IMR-90 (cell line): ENCODE measurements around the gene LMO2. TPM values are rescaled to one million over a fixed set of nuclear protein-coding genes. Genes with fewer than 3 reads are reported as not detected.

ENCODE experiments used
- ATAC-seq: fragments of 200-7000 bp; cut with Tn5 transposase; 2 replicates; pipeline ENCODE4 v1.9.1; 2020; ENCODE audit warnings: low read depth, mild to moderate bottlenecking, moderate library complexity
- BruUV-seq: library from RNA; stranded (reverse); fragments of 400-500 nt; replicated peaks from 2 replicates; lab custom pipeline; 2021; lab: Mats Ljungman, UMichigan
- CTCF ChIA-PET: fragments of 300-600 bp; formaldehyde crosslinking; extraction: SDS; loops from one replicate; lab custom pipeline; 2021; ENCODE audit warnings: antibody characterized with exemption; lab: Yijun Ruan, JAX
- POLR2A ChIA-PET: fragments of 300-600 bp; sonication (Branson Sonifier 250); formaldehyde crosslinking; loops from one replicate; lab custom pipeline; 2022; ENCODE audit warnings: antibody characterized with exemption; ENCODE audit not compliant: unreplicated experiment; lab: Charles Lee
- DNase-seq: peaks from one replicate; pipeline ENCODE4 v3.0.0; 2013
- H2AFZ ChIP-seq: replicated peaks from 2 replicates; pipeline ENCODE3; 2013; ENCODE audit warnings: low read length, mild to moderate bottlenecking; ENCODE audit not compliant: poor library complexity
- H2AK5ac ChIP-seq: 2 replicates; pipeline ENCODE4 v1.6.1; 2013; ENCODE audit warnings: low read depth, low read length, inconsistent platforms
- H2AK9ac ChIP-seq: replicated peaks from 2 replicates; pipeline ENCODE3; 2013; ENCODE audit warnings: mild to moderate bottlenecking, low read depth, low read length, moderate library complexity; ENCODE audit not compliant: poor library complexity
- H2BK120ac ChIP-seq: 2 replicates; pipeline ENCODE4 v1.6.1; 2013; ENCODE audit warnings: low read depth, low read length, inconsistent platforms
- H2BK15ac ChIP-seq: 3 replicates; pipeline ENCODE4 v1.6.1; 2013; ENCODE audit warnings: low read depth, low read length, inconsistent platforms
- H2BK20ac ChIP-seq: 2 replicates; pipeline ENCODE4 v1.6.1; 2013; ENCODE audit warnings: low read depth, mild to moderate bottlenecking, inconsistent platforms, low read length, moderate library complexity
- H2BK5ac ChIP-seq: 2 replicates; pipeline ENCODE4 v1.6.1; 2013; ENCODE audit warnings: mild to moderate bottlenecking, low read depth, low read length, inconsistent platforms; ENCODE audit not compliant: poor library complexity, severe bottlenecking
- H3K14ac ChIP-seq: replicated peaks from 2 replicates; pipeline ENCODE4 v1.6.1; 2013; ENCODE audit warnings: low read depth, low read length, inconsistent platforms
- H3K18ac ChIP-seq: 2 replicates; pipeline ENCODE4 v1.6.1; 2013; ENCODE audit warnings: low read depth, low read length, control low read depth
- H3K23ac ChIP-seq: 2 replicates; pipeline ENCODE4 v1.6.1; 2013; ENCODE audit warnings: low read depth, low read length, inconsistent platforms
- H3K27ac ChIP-seq: 2 replicates; pipeline ENCODE4 v1.5.1; 2013; ENCODE audit warnings: mild to moderate bottlenecking, control low read depth, low read length; ENCODE audit not compliant: insufficient read depth
- H3K27me3 ChIP-seq: 2 replicates; pipeline ENCODE4 v1.6.1; 2013; ENCODE audit warnings: low read length; ENCODE audit not compliant: control insufficient read depth, insufficient read depth
- H3K36me3 ChIP-seq: 2 replicates; pipeline ENCODE4 v1.6.1; 2013; ENCODE audit warnings: low read length, mixed read lengths; ENCODE audit not compliant: control insufficient read depth, insufficient read depth
- H3K4ac ChIP-seq: 2 replicates; pipeline ENCODE4 v1.6.1; 2013; ENCODE audit warnings: low read depth, low read length, inconsistent platforms
- H3K4me1 ChIP-seq: 2 replicates; pipeline ENCODE4 v1.6.1; 2013; ENCODE audit warnings: low read length, mixed read lengths; ENCODE audit not compliant: control insufficient read depth, insufficient read depth
- H3K4me2 ChIP-seq: 2 replicates; pipeline ENCODE4 v1.6.1; 2013; ENCODE audit warnings: low read depth, mild to moderate bottlenecking, control low read depth, low read length, moderate library complexity
- H3K4me3 ChIP-seq: 2 replicates; pipeline ENCODE4 v1.5.1; 2013; ENCODE audit warnings: low read depth, mild to moderate bottlenecking, control low read depth, low read length, moderate library complexity; ENCODE audit not compliant: insufficient read depth
- H3K56ac ChIP-seq: 2 replicates; pipeline ENCODE4 v1.6.1; 2013; ENCODE audit warnings: low read length, inconsistent platforms; ENCODE audit not compliant: insufficient read depth; ENCODE audit errors: extremely low read depth
- H3K79me1 ChIP-seq, 2 experiments: 2 replicates each; pipeline ENCODE4 v1.6.1; 2013; ENCODE audit warnings: low read length in 2 of 2, inconsistent platforms in 1 of 2, low read depth in 1 of 2
- H3K9ac ChIP-seq: 2 replicates; pipeline ENCODE4 v1.6.1; 2013; ENCODE audit warnings: low read depth, low read length, control low read depth
- H3K9me1 ChIP-seq: 2 replicates; pipeline ENCODE4 v1.6.1; 2013; ENCODE audit warnings: low read length, inconsistent platforms; ENCODE audit not compliant: insufficient read depth
- H3K9me3 ChIP-seq: 2 replicates; pipeline ENCODE4 v1.6.1; 2013; ENCODE audit warnings: low read length; ENCODE audit not compliant: control insufficient read depth, insufficient read depth
- H4K20me1 ChIP-seq: 2 replicates; pipeline ENCODE4 v1.6.1; 2013; ENCODE audit warnings: low read length, inconsistent platforms; ENCODE audit not compliant: insufficient read depth
- H4K5ac ChIP-seq: 2 replicates; pipeline ENCODE4 v1.6.1; 2013; ENCODE audit warnings: mild to moderate bottlenecking, low read depth, low read length, control low read depth
- H4K8ac ChIP-seq, 2 experiments: 2 replicates each; pipeline ENCODE4 v1.6.1; 2013; ENCODE audit warnings: low read depth in 2 of 2, low read length in 2 of 2, control low read depth in 1 of 2, inconsistent platforms in 1 of 2
- H4K91ac ChIP-seq: 2 replicates; pipeline ENCODE4 v1.6.1; 2013; ENCODE audit warnings: low read depth, low read length, inconsistent platforms; ENCODE audit not compliant: insufficient read depth
- BHLHE40 ChIP-seq: fragments of 150-350 bp; IDR thresholded peaks from 2 replicates; pipeline ENCODE4 v1.6.1; 2016; ENCODE audit warnings: mild to moderate bottlenecking, low read depth, low read length
- CEBPB ChIP-seq: IDR thresholded peaks from 2 replicates; pipeline ENCODE4 v1.6.1; 2012; ENCODE audit warnings: low read depth, low read length, improper control_type of control experiment
- CHD1 ChIP-seq: IDR thresholded peaks from 2 replicates; pipeline ENCODE4 v1.6.1; 2012; ENCODE audit warnings: low read depth, low read length, improper control_type of control experiment
- CTCF ChIP-seq: conservative IDR thresholded peaks from 2 replicates; pipeline ENCODE4 v1.5.1; 2012; ENCODE audit warnings: mild to moderate bottlenecking, low read depth, low read length, improper control_type of control experiment
- ELK1 ChIP-seq: fragments of 150-350 bp; IDR thresholded peaks from 2 replicates; pipeline ENCODE4 v1.6.1; 2016; ENCODE audit warnings: low read depth, mild to moderate bottlenecking, low read length, moderate library complexity, borderline replicate concordance
- FOS ChIP-seq: fragments of 150-350 bp; IDR thresholded peaks from 2 replicates; pipeline ENCODE4 v1.6.1; 2016; ENCODE audit warnings: low read depth, low read length
- MAFK ChIP-seq: IDR thresholded peaks from 2 replicates; pipeline ENCODE4 v1.6.1; 2012; ENCODE audit warnings: low read depth, low read length, improper control_type of control experiment
- MAZ ChIP-seq: IDR thresholded peaks from 2 replicates; pipeline ENCODE4 v1.6.1; 2012; ENCODE audit warnings: low read depth, mild to moderate bottlenecking, low read length, improper control_type of control experiment, moderate library complexity, borderline replicate concordance
- MXI1 ChIP-seq: IDR thresholded peaks from 2 replicates; pipeline ENCODE4 v1.6.1; 2012; ENCODE audit warnings: low read depth, mild to moderate bottlenecking, low read length, moderate library complexity, borderline replicate concordance
- NFE2L2 ChIP-seq: fragments of 150-350 bp; IDR thresholded peaks from 2 replicates; pipeline ENCODE4 v1.6.1; 2016; ENCODE audit warnings: low read depth, mild to moderate bottlenecking, low read length
- POLR2A ChIP-seq: IDR thresholded peaks from 2 replicates; pipeline ENCODE4 v1.6.1; 2012; ENCODE audit warnings: mild to moderate bottlenecking, low read depth, low read length
- RAD21 ChIP-seq: IDR thresholded peaks from 2 replicates; pipeline ENCODE4 v1.6.1; 2012; ENCODE audit warnings: low read length, improper control_type of control experiment
- RCOR1 ChIP-seq: IDR thresholded peaks from 2 replicates; pipeline ENCODE4 v1.6.1; 2012; ENCODE audit warnings: mild to moderate bottlenecking, low read length, improper control_type of control experiment; ENCODE audit not compliant: insufficient replicate concordance
- RFX5 ChIP-seq: IDR thresholded peaks from 2 replicates; pipeline ENCODE4 v1.8.0; 2012; ENCODE audit warnings: low read depth, mild to moderate bottlenecking, low read length, moderate library complexity
- SMC3 ChIP-seq: fragments of 150-350 bp; IDR thresholded peaks from 2 replicates; pipeline ENCODE4 v1.6.1; 2016; ENCODE audit warnings: low read depth, mild to moderate bottlenecking, antibody characterized with exemption, low read length, moderate library complexity
- WGBS, 2 experiments: methylation state at CpG; one replicate each; pipeline versions ENCODE4 v1.1.5 to v1.1.7; 2013; ENCODE audit warnings: missing lambda C conversion rate in 2 of 2; ENCODE audit not compliant: insufficient read length in 1 of 2; ENCODE audit errors: extremely low coverage in 2 of 2; 5-methylcytosine and 5-hydroxymethylcytosine counted together
- dilution Hi-C: fragments of 300-500 bp; cut with HindIII; formaldehyde crosslinking; loops from one replicate; pipeline ENCODE4 v1.14.3; 2018; ENCODE audit warnings: low sequenced_read_pairs; ENCODE audit not compliant: unreplicated experiment
- in situ Hi-C: fragments of 300-500 bp; cut with MboI; formaldehyde crosslinking; loops from 3 replicates; pipeline ENCODE4 v1.14.3; 2019; ENCODE audit warnings: low sequenced_read_pairs, inconsistent platforms, mixed read lengths
- intact Hi-C: fragments of 100-400 bp; cut with micrococcal nuclease; formaldehyde crosslinking; loops from 2 replicates; pipeline ENCODE4 v1.10.0; 2022
- polyA plus RNA-seq, 3 experiments: library from polyadenylated mRNA; depleted of rRNA; stranded (reverse); fragments of >200 nt; gene quantifications; 2 replicates each; pipeline ENCODE4 v1.2.3, GENCODE V29; 2012; ENCODE audit warnings: low replicate concordance in 1 of 3
- total RNA-seq: library from RNA; depleted of rRNA; stranded (reverse); fragments of >200 nt; gene quantifications from 2 replicates; pipeline ENCODE4 v1.2.3, GENCODE V29; 2012
- TF ChIP-seq, protein P1 (sequence below): fragments of 150-350 bp; IDR thresholded peaks from 2 replicates; pipeline ENCODE4 v1.6.1; 2017; ENCODE audit warnings: mild to moderate bottlenecking, antibody characterized with exemption, low read length, low read depth

The LMO2 gene
- total and polyA plus RNA-seq, 2 of the 4 experiments (the other 2 are of a cell fraction): not detected

GRCh38 chr11:33932721-33933120 is 40.8 kb upstream of the LMO2 start:
- no peak overlapping the region for H2BK20ac ChIP-seq
- H4K20me1 ChIP-seq: no peaks in the 10 kb centered on the region
- H3K27me3 ChIP-seq: peaks cover 9% of the 10 kb centered on the region
- peaks cover 3% of the 10 kb centered on the region for H3K9me3 ChIP-seq
- H3K4me1 ChIP-seq: peaks cover 6% of the 10 kb centered on the region
- no peaks in the 10 kb centered on the region for H3K79me1 ChIP-seq
- no peak overlapping the region for H3K9ac ChIP-seq
- no peak overlapping the region for H2AK5ac ChIP-seq
- H3K4ac ChIP-seq: no peak overlapping the region
- WGBS, 2 experiments: 69% methylated on average over 2 of the region's 5 CpGs; no CpG with 5 or more reads in 1 of the 2 experiments
- no peak overlapping the region for H4K8ac ChIP-seq
- no peak overlapping the region for H2AK9ac ChIP-seq
- H4K91ac ChIP-seq: no peak overlapping the region
- H2BK15ac ChIP-seq: no peak overlapping the region
- H3K14ac ChIP-seq: no peak overlapping the region
- POLR2A ChIA-PET: no interaction called here
- in situ Hi-C loops: no loop called here
- H3K4me2 ChIP-seq: no peak overlapping the region
- no peak for ATAC-seq
- no peaks in the 10 kb centered on the region for H3K36me3 ChIP-seq
- dilution Hi-C loops: no loop called here
- no peak overlapping the region for H3K56ac ChIP-seq
- H3K9me1 ChIP-seq: no peaks in the 10 kb centered on the region
- H2BK5ac ChIP-seq: no peak overlapping the region
- H3K4me3 ChIP-seq: no peak overlapping the region
- no peak for TF ChIP-seq FOS
- TF ChIP-seq SMC3: no peak
- no peak for TF ChIP-seq MAZ
- TF ChIP-seq CEBPB: no peak
- no peak for TF ChIP-seq NFE2L2
- TF ChIP-seq, protein P1, sequence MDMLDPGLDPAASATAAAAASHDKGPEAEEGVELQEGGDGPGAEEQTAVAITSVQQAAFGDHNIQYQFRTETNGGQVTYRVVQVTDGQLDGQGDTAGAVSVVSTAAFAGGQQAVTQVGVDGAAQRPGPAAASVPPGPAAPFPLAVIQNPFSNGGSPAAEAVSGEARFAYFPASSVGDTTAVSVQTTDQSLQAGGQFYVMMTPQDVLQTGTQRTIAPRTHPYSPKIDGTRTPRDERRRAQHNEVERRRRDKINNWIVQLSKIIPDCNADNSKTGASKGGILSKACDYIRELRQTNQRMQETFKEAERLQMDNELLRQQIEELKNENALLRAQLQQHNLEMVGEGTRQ: no peak
- no peak for TF ChIP-seq RAD21
- TF ChIP-seq MAFK: no peak
- TF ChIP-seq CTCF: no peak
- no peak for TF ChIP-seq RCOR1
- TF ChIP-seq MXI1: no peak
- TF ChIP-seq POLR2A: no peak
- no peak for TF ChIP-seq CHD1
- no peak for TF ChIP-seq RFX5
- no peak for TF ChIP-seq BHLHE40
- no peak for TF ChIP-seq ELK1
- CTCF ChIA-PET: interaction anchor here (0.6 kb wide), 1 partner anchor 23 kb away, joined by 4 read pairs; no protein-coding TSS in a partner anchor
- intact Hi-C loops: no loop called here
- no peak overlapping the region for H2AFZ ChIP-seq
- no peak overlapping the region for H3K18ac ChIP-seq
- no peak overlapping the region for H3K23ac ChIP-seq
- H4K5ac ChIP-seq: no peak overlapping the region
- no peak overlapping the region for H2BK120ac ChIP-seq
- no peak for DNase-seq
- no peak overlapping the region for H3K27ac ChIP-seq
- no TSS peak for BruUV-seq
